Central memory CD4-positive, alpha-beta T cell (primary cell): ENCODE data around the gene KRTAP12-3.
"Not testable (repeated sequence)": the region's sequence is repeated elsewhere in the genome, so short reads cannot be mapped to it uniquely, and the experiment has no call there.

Source experiments
- DNase-seq: peaks from one replicate; pipeline ENCODE4 v3.0.0; 2022

The KRTAP12-3 gene

DNA sequence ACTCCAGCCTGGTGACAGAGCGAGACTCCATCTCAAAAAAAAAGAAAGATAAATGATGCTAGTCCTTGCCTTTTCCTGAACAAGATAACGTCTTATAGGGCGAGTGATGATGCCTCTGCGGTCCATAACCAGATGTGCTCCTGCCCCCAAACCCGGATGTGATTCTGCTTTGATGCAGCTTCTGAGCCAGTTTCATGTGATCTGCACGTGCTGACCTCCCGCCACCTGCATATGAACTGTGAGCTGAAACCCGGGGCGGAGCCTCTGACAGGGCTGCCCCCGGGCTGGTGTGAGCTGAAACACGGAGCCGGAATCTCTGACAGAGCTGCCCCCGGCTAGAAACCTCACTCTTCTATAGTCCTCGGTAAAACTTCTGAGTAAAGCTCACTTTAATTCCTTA lies 4.6 kb upstream of the KRTAP12-3 start:
- DNase-seq: no peak

DNA sequence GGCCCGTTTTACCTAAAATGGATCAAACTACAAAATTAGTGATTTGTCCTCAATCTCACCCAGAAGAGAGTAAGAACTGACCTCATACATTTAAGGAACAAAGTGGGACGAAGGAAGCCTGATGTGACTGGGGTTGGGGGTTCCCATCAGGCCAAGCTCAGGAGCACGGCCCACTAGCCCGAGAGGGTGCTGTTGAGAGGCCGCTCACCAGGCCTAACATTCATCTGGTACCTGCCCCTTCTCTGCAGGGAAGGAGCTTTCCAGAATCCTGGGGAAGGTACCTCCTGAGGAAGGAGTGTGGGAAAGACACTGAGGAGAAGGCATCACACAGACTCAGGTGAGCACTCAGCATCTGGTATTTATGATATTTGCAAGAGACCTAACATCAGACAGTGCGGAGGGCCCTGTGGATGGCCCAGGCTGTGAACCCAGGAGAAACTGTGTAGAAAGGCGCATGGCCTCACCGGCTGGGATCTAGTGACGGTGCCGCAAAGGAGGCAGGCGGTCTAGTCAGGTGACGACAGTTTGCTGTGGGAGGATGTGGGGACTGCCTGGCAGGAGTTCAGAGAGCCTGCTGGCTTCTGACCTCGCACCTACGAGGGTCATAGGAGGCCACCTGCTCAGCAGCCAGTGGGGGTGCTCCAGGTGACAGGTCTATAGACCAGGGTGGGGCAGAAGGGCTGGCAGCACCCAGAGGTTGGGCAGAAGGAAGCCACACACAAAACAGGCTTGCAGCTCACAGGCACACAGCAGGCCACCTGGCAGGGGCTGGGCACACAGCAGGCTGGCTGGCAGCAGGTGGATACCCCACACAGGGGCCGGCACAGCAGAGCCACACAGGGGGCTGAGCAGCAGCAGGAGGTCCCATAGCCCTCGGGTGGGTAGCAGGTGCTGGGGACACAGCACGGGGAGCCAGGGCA lies 3.8 kb upstream of the KRTAP12-3 start:
- DNase-seq: peak; percentile 85

DNA sequence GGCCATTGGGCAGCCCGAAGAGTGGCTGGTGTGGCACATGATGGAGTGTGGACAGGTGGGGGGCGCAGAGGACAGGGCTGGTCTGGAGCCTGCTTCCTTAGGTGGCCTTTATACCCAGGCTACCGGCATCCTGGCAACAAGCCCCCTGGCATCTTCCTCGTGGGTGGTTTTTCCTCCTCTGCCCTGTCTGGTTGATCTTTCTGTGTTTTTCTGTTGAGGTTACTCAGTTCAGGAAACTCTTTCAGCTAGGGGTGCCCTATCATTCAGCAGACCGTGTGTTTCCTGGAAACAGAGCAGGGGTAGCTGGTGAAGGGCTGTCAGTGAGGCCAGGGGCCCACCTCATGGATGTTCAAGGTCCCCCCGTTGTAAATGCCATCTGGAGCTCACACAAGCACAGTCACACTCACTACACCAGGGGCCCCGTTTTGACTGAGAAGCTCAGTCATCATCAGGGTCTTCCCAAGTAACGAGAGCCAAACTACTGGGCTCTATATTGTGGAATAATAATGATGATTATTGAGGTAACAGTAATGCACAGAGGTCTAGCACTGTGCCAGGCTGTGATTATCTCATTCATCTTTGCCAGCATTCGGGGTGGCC lies 3.1 kb upstream of the KRTAP12-3 start, which contains the start of gene KRTAP12-4:
Gene KRTAP12-4 (minus strand): TSS at position 84 of the 600 bp plus-strand sequence. CDS start 45 bp downstream, at position 39.
- DNase-seq: no peak

DNA sequence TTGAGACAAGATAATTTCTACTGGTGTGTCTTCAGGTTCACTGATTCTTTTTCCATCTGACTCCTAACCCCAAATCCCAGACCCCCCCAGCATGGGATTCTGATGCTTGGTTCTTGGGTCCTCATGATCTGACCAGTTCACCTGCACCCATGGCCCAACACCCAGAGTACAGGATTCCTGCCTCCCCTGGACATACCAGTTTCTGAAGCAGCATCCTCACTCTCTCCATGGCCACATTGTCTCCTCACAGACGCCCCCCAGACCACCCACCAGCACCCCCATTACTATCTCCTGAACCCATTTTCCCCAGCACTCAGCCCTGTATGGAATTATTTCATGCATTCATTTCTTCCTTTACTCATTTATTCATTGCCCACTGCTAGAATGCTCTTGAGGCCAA lies 864 bp upstream of the KRTAP12-3 start:
- no peak for DNase-seq

DNA sequence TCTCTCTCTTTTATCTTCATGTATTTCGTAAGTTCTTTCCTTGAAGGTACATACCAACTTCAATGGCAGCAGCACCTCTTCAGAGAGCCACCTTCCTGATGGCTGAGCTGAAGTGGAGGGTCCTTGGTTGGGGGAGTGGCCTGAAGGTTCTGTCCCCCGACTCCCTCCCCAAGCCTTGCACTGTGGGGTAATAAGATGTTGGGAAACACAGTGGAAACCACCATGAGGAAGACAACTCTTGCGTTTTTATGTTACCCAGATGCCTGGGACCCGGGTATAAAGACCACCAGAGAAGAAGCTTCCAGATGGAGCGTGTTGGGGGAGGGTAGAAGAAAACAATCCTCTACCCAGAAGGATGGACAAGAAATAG lies 794 bp downstream of the KRTAP12-3 start:
- no peak for DNase-seq

DNA sequence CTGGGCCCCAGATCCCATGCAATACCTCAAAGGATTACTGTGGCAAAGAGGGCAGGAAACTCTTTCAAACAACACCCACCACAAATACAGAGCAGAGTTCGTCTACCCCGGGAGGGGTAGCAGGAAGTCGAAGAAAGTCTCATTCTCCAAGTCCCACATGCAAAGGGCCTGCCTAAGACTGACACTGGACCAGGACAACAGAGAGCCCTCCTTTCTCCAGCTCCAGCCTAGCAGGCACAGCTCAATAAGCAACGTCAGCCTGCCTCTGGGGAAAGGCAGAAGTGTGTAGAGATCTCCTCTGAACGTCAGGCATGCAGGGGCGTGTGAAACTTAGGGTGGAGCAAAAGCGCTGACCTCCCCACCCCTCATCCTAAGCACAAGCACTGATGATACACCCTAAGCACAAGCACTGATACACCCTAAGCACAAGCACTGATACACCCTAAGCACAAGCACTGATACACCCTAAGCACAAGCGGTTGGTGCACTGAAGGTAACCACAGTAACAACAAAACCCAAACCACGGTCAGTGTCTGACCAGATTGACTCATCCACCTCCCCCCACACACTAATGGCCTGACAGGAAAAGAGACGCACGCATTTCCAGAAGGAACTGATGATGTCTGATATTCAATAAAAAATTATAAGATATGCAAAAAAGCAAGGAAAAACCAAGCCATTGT lies 1.3 kb downstream of the KRTAP12-3 start:
- DNase-seq: peak; percentile 46

DNA sequence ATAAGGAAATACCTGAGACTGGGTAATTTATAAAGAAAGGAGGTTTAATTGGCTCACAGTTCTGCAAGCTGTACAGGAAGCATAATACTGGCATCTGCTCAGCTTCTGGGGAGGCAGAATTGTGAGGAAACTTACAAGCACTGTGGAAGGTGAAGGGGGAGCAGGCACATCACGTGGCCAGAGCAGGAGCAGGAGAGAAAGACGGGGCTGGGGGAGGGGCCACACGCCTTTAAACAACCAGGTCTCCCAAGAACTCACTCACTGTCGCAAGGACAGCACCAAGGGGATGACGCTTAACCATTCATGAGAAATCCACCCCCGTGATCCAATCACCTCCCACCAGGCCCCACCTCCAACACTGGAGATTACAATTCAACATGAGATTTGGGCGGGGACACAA lies 3.8 kb downstream of the KRTAP12-3 start:
- not testable (repeated sequence) for DNase-seq

DNA sequence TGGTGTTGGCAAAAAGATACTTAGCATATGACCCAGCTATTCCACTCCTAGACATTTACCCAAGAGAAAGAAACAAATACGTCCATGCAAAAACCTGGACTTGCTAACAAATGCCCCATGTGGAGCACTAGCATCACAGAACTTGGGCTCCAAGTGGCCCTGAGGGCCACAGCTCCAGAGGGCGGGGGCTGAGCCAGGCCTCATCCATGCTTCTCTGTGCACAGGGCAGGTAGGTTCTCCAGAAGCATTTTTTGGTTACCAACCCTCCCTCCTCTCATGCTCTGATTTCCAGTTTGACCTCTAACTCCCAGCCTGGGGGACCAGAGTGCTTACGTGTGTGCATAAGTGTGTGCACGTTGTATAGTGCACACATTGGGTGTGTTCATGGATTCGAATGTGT lies 7.0 kb downstream of the KRTAP12-3 start:
- no peak for DNase-seq

DNA sequence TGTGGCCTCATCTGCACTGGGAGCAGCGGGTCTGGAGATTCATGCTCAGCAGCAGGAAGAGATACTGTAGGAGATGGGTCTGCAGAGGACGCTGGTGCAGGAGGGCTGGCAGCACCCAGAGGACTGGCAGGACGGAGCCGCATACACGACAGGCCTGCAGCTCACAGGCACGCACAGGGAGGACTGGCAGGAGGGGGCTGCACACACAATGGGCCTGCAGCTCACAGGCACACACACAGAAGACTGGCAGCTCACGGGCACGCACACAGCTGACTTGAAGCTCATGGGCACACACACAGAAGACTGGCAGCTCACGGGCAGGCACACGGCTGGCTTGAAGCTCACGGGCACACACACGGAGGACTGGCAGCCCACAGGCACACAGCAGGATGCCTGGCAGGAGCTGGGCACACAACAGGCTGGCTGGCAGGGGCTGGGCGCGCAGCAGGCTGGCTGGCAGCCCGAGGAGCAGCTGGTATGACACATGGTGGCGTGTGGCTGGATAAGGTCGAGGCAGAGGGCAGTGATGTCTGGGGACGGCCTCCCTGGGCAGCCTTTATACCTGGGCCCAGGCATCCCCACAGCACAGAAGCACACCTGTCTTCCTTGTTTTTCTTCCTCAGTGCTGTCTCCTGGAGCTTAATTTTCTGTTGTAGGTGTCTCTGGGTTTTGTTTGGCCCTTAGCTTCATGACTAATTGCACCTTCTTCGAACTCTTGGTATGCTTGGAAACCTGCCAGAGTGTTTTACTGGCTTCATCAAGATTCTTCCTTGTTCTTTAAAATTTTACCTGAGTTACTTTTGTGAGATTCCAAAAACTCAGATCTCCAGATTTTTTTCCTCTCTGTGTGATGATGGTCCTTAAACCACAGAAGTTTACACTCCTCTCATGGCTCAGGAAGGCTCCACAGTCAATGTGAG lies 8.9 kb downstream of the KRTAP12-3 start, which contains the start of gene KRTAP12-2:
Gene KRTAP12-2 (minus strand): TSS at position 527 of the 920 bp plus-strand sequence. CDS start 41 bp downstream, at position 486.
- DNase-seq: no peak

DNA sequence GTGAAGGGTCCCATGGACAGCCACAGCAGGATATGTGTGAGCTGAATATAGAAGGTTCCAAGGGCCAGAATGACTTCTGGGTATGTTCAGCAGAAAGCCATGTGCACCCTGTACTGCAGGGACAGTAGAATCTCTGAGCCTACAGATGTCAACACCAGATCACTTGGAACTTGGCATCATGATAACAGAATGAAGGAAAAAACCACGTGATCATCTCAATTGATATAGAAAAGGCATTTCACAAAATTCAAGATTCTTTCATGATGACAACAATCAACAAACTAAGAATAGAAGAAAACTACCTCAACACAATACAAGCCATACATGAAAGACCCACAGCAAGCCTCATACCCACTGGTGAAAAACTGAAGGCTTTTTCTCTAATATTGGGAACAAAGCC lies 9.9 kb downstream of the KRTAP12-3 start:
- DNase-seq: no peak

DNA sequence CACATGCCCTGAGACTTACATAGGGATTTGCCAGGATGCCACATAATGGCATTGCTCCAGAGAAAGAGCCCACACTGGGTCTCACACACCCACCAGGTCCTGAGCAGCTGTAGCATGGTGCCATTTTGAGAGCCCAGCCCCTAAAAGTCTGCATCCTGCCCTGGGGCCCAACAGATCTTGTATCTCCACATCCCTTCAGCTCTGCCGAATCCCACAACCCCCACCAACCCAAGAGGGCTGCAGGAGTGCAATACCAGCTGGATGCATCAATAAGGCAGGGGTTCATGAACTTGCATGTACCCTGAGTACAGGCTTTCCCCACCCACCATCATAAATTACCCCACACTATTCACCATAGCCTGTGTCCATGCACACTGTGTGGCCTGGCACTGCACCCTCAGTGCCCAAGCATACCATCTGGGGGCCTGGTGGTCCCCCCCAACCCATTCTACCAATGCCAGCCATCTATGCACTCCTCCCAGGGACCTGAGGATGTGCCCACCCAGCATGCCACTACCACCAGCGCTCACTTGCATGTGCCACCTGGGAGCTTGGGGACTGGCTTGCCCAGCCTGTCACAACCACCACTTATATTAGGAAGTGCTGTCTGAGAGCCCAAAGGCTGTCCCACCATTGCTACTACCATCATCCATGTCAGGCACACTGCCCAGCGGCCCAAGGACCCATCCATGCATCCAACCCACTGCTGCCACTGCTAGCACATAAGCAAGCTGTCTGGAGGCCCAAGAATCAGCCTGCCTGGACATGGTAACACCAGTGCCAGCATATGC lies 13.1 kb downstream of the KRTAP12-3 start:
- DNase-seq: no peak

DNA sequence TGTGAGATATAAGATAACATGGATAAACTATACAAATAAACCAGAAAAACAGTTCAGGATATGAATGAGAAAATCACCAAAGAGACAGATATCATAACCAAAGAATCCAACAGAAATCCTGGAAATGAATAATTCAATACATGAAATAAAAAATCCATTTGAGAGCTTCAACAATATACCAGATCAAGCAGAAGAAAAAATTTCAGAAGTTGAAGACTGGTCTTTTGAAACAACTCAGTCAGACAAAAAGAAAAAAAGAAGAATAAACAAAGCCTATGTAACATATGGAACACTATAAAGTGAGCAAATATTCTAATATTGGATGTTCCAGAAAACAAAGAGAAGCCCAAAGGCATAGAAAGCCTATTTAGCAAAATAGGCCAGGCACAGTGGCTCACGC lies 14.2 kb downstream of the KRTAP12-3 start:
- no peak for DNase-seq

DNA sequence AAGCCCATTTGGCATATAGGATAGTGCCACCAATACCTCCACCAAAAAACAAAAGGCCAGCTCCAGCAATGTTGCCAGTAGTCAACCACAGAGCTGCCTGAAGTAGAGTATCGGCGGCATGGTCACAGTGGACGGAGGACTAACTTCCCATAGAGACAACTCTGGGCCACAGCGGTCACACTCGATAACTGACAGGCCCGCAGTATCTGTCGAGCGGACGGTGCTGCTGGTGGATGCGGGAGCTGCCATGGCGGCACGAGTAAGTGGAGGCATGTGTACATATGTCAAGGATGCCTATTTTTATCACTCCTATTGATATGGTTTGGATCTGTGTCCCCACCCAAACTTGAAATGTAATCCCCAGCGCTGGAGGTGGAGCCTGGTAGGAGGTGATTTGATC lies 20.1 kb downstream of the KRTAP12-3 start:
- DNase-seq: no peak

DNA sequence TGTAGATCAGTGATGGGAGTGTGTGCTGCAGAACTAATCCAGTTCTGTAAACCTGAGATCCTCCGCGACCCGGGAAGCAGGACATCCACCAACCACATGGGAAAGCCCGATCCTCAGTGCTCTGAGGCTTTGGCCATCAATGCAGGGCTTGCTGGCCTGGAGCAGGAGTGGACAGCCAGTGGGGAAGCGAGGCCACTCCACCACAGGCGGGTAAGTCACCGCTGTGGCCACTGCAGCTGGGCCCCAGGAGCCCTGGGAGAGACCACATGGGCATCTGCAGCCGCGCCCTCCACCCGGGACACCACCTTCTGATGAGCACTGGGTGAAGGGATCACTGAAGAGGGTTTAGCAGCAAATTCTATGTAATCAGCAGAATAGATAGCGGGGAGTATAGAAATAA lies 23.4 kb downstream of the KRTAP12-3 start:
- no peak for DNase-seq

DNA sequence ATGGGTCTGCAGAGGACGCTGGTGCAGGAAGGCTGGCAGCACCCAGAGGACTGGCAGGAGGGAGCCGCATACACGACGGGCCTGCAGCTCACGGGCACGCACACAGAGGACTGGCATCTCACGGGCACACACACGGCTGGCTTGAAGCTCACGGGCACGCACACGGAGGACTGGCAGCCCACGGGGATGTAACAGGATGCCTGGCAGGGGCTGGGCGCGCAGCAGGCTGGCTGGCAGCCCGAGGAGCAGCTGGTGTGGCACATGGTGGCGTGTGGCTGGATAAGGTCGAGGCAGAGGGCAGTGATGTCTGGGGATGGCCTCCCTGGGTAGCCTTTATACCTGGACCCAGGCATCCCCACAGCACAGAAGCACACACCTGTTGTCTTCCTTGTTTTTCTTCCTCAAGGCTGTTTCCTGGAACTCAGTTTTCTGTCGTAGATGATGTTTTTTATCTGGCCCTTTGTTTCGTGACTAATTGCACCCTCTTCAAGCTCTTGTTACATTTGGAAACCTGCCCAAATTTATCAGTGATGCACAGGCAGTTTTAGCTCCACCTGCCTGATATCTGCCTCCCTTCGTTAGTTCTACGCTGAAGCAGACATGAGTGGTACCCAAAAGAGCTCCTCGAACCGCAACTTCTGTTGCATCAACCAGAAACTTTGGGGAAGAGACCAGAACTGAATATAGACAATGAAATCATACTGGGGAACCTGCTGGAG lies 24.3 kb downstream of the KRTAP12-3 start, which contains the start of gene KRTAP12-1:
Gene KRTAP12-1 (minus strand): TSS at position 303 of the 719 bp plus-strand sequence. CDS start 40 bp downstream, at position 263.
- no peak for DNase-seq

DNA sequence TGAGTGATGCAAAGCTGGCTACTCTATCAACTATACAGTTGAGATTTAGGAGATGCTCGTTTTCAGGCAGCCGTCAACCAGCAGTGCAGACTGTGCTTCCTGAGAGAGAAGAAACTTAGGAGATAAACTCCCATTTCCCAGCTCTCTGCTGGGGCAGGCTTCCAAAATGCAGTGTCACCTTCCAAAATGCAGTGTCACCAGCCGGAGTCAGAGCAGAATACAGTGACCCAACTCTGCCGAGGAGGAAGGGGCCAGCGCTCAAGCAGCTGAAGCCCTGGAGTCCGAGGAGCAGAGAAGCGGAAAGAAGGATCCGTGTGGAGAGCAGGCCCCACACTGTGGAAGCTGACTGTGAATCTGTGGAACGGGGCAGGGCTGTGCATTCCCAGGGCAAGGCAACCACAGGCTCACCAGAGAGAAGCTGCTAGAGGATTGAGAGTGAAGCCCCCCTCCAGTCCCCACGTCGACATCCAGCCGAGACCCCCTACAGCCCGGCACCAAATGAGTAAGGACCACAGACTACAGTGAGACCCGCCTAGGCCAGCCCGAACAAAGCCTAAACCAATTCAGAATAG lies 24.9 kb downstream of the KRTAP12-3 start:
- no peak for DNase-seq

DNA sequence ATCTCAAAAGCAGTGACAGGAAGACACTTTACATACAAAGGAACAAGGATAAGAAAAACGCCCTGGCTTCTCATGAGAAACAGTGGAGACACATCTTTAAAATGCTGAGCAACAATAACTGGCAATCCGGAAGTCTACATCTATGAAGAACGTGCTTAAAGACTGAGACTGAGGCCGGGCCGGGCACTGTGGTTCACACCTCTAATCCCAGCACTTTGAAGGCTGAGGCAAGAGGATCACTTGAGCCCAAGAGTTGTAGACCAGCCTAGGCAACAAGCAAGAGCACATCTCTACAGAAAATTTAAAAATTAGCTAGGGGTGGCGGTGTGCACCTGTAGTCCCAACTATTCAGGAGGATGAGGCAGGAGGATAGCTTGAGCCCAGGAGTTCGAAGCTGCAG lies 26.3 kb downstream of the KRTAP12-3 start:
- no peak for DNase-seq

DNA sequence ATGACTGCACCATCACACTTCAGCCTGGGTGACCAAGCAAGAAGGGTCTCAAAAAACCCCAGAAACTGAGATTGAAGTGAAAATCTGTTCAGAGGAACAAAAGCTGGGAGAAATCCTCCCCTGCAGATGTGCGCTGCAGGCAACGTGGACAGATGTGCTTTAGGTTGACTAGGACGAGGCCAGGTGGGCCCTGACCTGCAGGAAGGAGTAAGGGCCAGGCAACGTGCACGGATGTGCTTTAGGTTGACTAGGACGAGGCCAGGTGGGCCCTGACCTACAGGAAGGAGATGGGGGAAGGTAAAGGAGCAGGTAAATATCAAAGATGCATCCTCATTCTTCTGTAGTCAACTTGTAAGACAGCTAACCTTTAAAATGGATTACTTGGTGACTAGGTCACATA lies 26.8 kb downstream of the KRTAP12-3 start:
- DNase-seq: no peak

DNA sequence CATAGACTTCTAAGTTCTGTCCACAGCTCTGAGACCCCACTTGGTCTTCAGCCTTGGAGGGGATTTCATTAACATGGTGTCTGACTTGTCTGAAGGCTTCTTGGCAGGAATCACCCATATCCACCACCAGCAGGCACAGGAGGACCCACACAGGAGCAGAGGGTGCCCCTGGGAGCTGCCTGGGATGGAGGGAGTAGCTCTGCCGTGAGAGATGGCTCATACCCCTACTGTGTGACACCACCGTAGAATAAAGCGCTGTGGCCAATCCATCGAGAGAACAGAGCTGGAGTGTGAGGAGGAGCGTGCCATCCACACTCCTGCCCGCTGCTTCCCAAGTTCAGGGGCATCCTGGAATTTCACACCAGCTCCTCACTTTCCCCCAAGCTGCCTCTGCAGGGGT lies 27.3 kb downstream of the KRTAP12-3 start:
- not testable (repeated sequence) for DNase-seq
